ENCODE measurements around the gene B9D1.
A peak's percentile ranks its signal among the peaks of the same experiment; 100 is the strongest.

The B9D1 gene

DNA sequence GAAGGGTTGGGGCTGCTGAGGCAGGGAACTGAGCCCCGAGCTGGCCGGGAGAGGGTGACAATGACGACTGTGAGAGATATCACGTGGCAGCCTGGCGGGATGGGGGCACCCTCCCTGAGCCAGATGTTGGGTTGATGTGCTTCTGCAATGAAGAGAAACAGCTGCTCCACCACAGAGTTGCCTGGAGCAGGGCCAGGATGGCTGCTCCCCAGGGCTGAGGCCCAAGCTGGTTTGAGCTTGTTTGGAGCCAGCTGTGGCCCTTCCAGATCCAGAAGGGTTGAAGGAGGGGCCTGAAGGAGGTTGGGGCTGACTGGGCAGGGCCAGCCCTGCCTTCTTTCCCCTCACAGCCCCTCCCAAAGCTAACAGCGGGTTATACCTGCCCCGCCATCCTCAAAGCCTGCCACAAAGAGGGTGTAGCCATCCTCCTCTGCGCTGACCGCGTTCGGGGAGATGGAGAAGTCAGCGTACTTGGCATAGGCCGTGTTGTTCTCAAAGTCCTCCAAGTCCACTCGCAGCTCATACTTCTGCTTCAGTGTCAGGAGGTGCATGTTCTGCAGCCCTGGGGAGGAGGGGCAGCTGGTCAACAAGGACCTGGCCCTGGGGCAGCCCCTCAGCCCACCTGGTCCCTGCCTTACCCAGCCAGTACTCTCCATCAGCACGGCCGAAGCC lies 22.3 kb upstream of the B9D1 start:
- peak; percentile 97 for DNase-seq (ENCODE audit: low read depth)
- TF ChIP-seq, protein P1, sequence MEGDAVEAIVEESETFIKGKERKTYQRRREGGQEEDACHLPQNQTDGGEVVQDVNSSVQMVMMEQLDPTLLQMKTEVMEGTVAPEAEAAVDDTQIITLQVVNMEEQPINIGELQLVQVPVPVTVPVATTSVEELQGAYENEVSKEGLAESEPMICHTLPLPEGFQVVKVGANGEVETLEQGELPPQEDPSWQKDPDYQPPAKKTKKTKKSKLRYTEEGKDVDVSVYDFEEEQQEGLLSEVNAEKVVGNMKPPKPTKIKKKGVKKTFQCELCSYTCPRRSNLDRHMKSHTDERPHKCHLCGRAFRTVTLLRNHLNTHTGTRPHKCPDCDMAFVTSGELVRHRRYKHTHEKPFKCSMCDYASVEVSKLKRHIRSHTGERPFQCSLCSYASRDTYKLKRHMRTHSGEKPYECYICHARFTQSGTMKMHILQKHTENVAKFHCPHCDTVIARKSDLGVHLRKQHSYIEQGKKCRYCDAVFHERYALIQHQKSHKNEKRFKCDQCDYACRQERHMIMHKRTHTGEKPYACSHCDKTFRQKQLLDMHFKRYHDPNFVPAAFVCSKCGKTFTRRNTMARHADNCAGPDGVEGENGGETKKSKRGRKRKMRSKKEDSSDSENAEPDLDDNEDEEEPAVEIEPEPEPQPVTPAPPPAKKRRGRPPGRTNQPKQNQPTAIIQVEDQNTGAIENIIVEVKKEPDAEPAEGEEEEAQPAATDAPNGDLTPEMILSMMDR (conservative IDR thresholded peaks at IDR 0.05; ENCODE audit: low read length): no peak
- H3K4me3 ChIP-seq (ENCODE audit: low read length): peak overlapping the region; percentile 86

DNA sequence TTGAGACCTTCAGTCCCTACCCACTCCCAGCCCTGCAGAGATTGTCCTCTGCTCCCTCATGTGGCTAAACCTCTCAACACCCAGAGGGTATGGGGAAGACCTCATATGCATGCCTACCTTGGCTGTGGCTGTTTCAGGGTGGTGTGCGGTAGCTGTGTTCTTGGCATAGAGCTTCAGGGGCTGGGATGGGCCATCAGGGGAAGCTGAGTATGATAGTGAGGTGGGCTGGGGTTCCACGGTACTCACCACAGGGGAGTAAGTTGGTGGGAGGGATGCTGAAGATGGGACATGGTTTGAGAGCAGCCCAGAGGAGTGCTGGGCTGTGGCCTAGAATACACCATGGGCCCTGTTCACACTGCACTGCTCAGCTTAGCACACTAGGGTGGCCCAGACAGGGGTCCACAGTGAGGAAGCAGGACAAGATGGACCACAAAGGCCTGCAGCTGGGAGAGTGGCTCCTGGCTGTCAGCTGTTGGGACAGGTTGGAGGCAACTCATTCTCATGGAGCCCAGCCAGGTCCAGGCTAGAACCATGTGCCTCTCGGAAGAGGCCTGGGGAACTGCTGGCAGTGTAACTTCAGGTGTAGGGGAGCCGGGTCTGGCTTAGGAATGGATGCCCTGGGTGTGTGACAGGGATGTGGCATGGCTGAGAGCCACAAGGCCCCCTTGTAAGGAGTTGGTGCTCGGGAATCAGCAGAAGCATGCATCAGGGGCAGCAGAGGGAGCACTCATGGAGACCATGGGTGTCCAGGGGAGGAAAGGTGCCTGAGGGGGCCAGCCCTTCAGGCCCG lies 21.4 kb upstream of the B9D1 start:
- DNase-seq (ENCODE audit: low read depth): peak; percentile 53
- peak overlapping the region; percentile 86 for H3K4me3 ChIP-seq (ENCODE audit: low read length)
- TF ChIP-seq, protein P1 (conservative IDR thresholded peaks at IDR 0.05; ENCODE audit: low read length): no peak; the same call in 1 of the 2 replicates

DNA sequence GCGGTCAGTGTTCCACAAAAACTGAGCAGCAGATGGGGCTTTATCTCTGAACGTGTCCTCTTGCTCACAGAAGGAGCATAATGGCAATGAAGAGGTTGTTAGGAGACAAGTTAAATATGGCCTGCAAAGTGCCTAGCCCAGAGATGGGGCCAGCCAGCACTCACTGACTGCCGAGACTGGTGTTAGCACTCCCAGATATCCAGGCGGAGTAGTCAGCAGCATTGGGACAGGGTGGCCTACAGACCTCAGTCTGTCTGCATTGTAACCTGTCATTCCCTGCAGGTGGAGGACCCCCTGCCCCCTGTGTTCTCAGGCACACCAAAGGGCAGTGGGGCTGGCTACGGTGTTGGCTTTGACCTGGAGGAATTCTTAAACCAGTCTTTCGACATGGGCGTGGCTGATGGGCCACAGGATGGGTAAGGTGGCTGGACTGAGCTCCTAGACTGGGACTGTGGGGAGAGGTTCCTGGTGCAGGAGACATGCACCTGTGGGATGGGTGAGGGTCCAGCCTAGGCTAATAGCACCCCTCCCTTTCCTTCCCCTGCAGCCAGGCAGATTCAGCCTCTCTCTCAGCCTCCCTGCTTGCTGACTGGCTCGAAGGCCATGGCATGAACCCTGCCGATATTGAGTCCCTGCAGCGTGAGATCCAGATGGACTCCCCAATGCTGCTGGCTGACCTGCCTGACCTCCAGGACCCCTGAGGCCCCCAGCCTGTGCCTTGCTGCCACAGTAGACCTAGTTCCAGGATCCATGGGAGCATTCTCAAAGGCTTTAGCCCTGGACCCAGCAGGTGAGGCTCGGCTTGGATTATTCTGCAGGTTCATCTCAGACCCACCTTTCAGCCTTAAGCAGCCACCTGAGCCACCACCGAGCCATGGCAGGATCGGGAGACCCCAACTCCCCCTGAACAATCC lies 20.3 kb upstream of the B9D1 start:
- TF ChIP-seq, protein P1 (conservative IDR thresholded peaks at IDR 0.05; ENCODE audit: low read length): no peak
- DNase-seq (ENCODE audit: low read depth): no peak
- H3K4me3 ChIP-seq (ENCODE audit: low read length): no peak overlapping the region

DNA sequence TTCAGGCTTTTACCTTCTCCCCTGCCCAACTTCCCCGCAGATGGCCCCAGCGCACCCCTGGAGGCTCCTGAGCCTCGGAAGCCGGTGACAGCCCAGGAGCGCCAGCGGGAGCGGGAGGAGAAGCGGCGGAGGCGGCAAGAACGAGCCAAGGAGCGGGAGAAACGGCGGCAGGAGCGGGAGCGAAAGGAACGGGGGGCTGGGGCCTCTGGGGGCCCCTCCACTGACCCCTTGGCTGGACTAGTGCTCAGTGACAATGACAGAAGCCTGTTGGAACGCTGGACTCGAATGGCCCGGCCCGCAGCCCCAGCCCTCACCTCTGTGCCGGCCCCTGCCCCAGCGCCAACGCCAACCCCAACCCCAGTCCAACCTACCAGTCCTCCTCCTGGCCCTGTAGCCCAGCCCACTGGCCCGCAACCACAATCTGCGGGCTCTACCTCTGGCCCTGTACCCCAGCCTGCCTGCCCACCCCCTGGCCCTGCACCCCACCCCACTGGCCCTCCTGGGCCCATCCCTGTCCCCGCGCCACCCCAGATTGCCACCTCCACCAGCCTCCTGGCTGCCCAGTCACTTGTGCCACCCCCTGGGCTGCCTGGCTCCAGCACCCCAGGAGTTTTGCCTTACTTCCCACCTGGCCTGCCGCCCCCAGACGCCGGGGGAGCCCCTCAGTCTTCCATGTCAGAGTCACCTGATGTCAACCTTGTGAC lies 19.4 kb upstream of the B9D1 start:
- TF ChIP-seq, protein P1 (conservative IDR thresholded peaks at IDR 0.05; ENCODE audit: low read length): no peak
- DNase-seq (ENCODE audit: low read depth): no peak

DNA sequence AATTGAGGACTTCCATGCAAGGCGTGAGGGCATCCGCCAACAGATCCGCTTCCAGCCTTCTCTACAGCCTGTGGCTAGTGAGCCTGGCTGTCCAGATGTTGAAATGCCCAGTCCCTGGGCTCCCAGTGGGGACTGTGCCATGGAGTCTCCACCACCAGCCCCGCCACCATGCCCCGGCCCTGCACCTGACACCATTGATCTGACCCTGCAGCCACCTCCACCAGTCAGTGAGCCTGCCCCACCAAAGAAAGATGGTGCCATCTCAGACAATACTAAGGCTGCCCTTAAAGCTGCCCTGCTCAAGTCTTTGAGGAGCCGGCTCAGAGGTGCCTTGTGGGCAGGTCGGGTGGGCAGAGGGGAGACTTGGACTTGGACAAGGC lies 18.8 kb upstream of the B9D1 start:
- no peak for DNase-seq (ENCODE audit: low read depth)
- TF ChIP-seq, protein P1 (conservative IDR thresholded peaks at IDR 0.05; ENCODE audit: low read length): no peak
- no peak overlapping the region for H3K4me3 ChIP-seq (ENCODE audit: low read length)

More for the DNA sequence above, 19.4 kb upstream of the B9D1 start:
- H3K4me3 ChIP-seq (ENCODE audit: low read length): no peak overlapping the region

DNA sequence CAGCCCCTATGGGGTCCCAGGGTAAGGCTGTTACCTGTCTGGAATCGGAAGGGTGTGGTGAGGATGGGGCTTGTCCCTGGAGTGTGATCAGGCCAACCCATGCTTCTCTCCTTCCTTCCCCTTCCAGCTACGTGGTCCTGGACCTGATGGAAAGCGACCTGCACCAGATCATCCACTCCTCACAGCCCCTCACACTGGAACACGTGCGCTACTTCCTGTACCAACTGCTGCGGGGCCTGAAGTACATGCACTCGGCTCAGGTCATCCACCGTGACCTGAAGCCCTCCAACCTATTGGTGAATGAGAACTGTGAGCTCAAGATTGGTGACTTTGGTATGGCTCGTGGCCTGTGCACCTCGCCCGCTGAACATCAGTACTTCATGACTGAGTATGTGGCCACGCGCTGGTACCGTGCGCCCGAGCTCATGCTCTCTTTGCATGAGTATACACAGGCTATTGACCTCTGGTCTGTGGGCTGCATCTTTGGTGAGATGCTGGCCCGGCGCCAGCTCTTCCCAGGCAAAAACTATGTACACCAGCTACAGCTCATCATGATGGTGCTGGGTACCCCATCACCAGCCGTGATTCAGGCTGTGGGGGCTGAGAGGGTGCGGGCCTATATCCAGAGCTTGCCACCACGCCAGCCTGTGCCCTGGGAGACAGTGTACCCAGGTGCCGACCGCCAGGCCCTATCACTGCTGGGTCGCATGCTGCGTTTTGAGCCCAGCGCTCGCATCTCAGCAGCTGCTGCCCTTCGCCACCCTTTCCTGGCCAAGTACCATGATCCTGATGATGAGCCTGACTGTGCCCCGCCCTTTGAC lies 18.2 kb upstream of the B9D1 start:
- TF ChIP-seq, protein P1 (conservative IDR thresholded peaks at IDR 0.05; ENCODE audit: low read length): no peak
- 0 out of 2 replicates have a peak overlapping the region, but pooled peaks have one; percentile 7 for H3K4me3 ChIP-seq (ENCODE audit: low read length)
- no peak for DNase-seq (ENCODE audit: low read depth)

Measured in AG10803 (cell line).